HG03442 (cell line): ENCODE measurements around the gene NELFB.

Experiments
- ATAC-seq: cut with Tn5 transposase; IDR thresholded peaks from one replicate; pipeline ENCODE4 v1.9.1; 2021; ENCODE audit warnings: mild to moderate bottlenecking, moderate library complexity; ENCODE audit not compliant: unreplicated experiment

The NELFB gene

GRCh38 chr9:137302449-137303150 lies 47.5 kb downstream of the NELFB start:
- ATAC-seq = peak; percentile 48

GRCh38 chr9:137303151-137303892 lies 48.2 kb downstream of the NELFB start:
- no peak for ATAC-seq

GRCh38 chr9:137303893-137304382 lies 48.8 kb downstream of the NELFB start:
- no peak for ATAC-seq

GRCh38 chr9:137304383-137305059 lies 49.4 kb downstream of the NELFB start:
- no peak for ATAC-seq

- no peak for ATAC-seq
Observed at GRCh38 chr9:137305060-137305797, 50.1 kb downstream of the NELFB start.

- ATAC-seq = no peak
Observed at GRCh38 chr9:137305798-137306065, 50.6 kb downstream of the NELFB start.

- no peak for ATAC-seq
Observed at GRCh38 chr9:137306066-137306849, 51.1 kb downstream of the NELFB start.

- no peak for ATAC-seq
Observed at GRCh38 chr9:137306850-137307254, 51.7 kb downstream of the NELFB start.

GRCh38 chr9:137307255-137308056 lies 52.3 kb downstream of the NELFB start:
- ATAC-seq = no peak

- ATAC-seq = no peak
Observed at GRCh38 chr9:137308057-137308619, 53.0 kb downstream of the NELFB start.

GRCh38 chr9:137309368-137310188 lies 54.5 kb downstream of the NELFB start:
- no peak for ATAC-seq

- ATAC-seq = no peak
Observed at GRCh38 chr9:137310189-137311052, 55.3 kb downstream of the NELFB start.

- ATAC-seq = no peak
Observed at GRCh38 chr9:137311171-137311985, 56.3 kb downstream of the NELFB start.

GRCh38 chr9:137311986-137312851 lies 57.1 kb downstream of the NELFB start:
- ATAC-seq = no peak

GRCh38 chr9:137312852-137313325 lies 57.8 kb downstream of the NELFB start:
- no peak for ATAC-seq
